NB4 (cell line): ENCODE measurements around the gene TBC1D25.

Experiments
- MYC ChIP-seq: IDR thresholded peaks from 2 replicates; pipeline ENCODE4 v1.6.1; 2011; ENCODE audit warnings: low read depth, low read length
- POLR2A ChIP-seq: IDR thresholded peaks from 2 replicates; pipeline ENCODE4 v1.6.1; 2011; ENCODE audit warnings: mild to moderate bottlenecking; ENCODE audit not compliant: insufficient read length; ENCODE audit errors: extremely low read depth
- TF ChIP-seq, protein P1 (sequence below): IDR thresholded peaks from one replicate; pipeline ENCODE4 v1.5.1; 2012; ENCODE audit warnings: low read depth, low read length
- TF ChIP-seq, protein P2 (sequence below): IDR thresholded peaks from 2 replicates; pipeline ENCODE4 v1.6.1; 2011; ENCODE audit warnings: low read depth, low read length

DNA sequence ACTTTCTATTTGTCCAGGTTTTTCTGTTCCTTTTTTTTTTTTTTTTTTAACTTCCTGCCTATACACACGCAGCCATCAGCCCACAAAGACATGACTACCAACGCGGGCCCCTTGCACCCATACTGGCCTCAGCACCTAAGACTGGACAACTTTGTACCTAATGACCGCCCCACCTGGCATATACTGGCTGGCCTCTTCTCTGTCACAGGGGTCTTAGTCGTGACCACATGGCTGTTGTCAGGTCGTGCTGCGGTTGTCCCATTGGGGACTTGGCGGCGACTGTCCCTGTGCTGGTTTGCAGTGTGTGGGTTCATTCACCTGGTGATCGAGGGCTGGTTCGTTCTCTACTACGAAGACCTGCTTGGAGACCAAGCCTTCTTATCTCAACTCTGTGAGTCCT, 15.8 kb upstream of the TBC1D25 start:
- TF ChIP-seq, protein P1, sequence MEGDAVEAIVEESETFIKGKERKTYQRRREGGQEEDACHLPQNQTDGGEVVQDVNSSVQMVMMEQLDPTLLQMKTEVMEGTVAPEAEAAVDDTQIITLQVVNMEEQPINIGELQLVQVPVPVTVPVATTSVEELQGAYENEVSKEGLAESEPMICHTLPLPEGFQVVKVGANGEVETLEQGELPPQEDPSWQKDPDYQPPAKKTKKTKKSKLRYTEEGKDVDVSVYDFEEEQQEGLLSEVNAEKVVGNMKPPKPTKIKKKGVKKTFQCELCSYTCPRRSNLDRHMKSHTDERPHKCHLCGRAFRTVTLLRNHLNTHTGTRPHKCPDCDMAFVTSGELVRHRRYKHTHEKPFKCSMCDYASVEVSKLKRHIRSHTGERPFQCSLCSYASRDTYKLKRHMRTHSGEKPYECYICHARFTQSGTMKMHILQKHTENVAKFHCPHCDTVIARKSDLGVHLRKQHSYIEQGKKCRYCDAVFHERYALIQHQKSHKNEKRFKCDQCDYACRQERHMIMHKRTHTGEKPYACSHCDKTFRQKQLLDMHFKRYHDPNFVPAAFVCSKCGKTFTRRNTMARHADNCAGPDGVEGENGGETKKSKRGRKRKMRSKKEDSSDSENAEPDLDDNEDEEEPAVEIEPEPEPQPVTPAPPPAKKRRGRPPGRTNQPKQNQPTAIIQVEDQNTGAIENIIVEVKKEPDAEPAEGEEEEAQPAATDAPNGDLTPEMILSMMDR: no peak
- TF ChIP-seq MYC: no peak
- no peak for TF ChIP-seq POLR2A
- TF ChIP-seq, protein P2, sequence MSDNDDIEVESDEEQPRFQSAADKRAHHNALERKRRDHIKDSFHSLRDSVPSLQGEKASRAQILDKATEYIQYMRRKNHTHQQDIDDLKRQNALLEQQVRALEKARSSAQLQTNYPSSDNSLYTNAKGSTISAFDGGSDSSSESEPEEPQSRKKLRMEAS: no peak
